Caki2 (cell line): ENCODE measurements around the gene P2RX3. TPM values are rescaled to one million over a fixed set of nuclear protein-coding genes. Genes with fewer than 3 reads are reported as not detected.
"Not testable (repeated sequence)": the region's sequence is repeated elsewhere in the genome, so short reads cannot be mapped to it uniquely, and the experiment has no call there.

ENCODE experiments used
- DNase-seq: peaks from one replicate; pipeline ENCODE4 v3.0.0-alpha.2; 2015; ENCODE audit warnings: low read depth
- in situ Hi-C: cut with HindIII; loops from 2 replicates; pipeline ENCODE4 v1.10.0; 2016; ENCODE audit warnings: low sequenced_read_pairs, low pct_unique_long_range_greater_than_20kb, mixed read lengths
- total RNA-seq: library from RNA; depleted of rRNA; stranded (reverse); fragments of >200 nt; shearing (Covaris generic); gene quantifications from 2 replicates; pipeline ENCODE4 v1.2.3, GENCODE V29; 2014; ENCODE audit warnings: low replicate concordance; rRNA removed

The P2RX3 gene
- not detected in 2 replicates for total RNA-seq

DNA sequence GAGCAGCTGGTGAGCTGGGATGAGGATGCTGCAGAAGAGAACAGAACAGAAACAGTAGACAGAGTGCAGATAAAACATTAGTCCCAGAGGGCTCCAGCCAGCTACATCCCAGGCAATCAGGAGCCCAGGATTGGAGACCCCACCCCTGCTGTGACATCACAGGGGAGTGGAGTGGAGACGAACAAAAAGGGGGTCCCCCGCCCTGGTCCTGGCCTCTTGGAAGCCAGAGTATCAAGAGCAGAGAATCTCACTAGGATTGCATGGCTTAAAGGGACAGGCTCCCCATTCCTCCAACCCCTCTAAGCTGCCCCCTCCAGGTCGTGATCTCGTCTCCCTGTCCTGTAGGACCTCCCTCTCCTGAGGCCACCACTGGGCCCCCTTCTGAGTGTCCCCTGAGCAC, at the start of gene P2RX3:
P2RX3 (plus strand) TSS at position 211 of the 400 bp plus-strand sequence. CDS start 199 bp downstream, outside the sequence.
- no peak for DNase-seq
- in situ Hi-C loops, result no loop called here

- peak; percentile 9 for DNase-seq
- in situ Hi-C loops, result no loop called here
These were observed 49.2 kb upstream of the P2RX3 start for GRCh38 chr11:57288771-57289579.

GRCh38 chr11:57290288-57290687, 47.9 kb upstream of the P2RX3 start:
- no peak for DNase-seq
- in situ Hi-C loops, result no loop called here

- peak; percentile 43 for DNase-seq
- in situ Hi-C loops, result no loop called here
These were observed 43.7 kb upstream of the P2RX3 start for GRCh38 chr11:57294225-57295131.

DNA sequence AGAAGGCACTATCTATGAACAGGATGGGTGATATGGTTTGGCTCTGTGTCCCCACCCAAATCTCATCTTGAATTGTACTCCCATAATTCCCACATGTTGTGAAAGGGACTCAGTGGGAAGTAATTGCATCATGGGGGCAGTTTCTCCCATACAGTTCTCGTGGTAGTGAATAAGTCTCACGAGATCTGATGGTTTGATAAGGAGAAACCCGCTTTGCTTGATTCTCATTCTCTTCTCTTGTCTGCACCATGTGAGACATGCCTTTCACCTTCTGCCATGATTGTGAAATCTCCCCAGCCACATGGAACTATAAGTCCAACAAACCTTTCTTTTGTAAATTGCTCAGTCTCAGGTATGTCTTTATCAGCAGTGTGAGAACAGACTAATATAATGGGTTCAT, 41.9 kb upstream of the P2RX3 start:
- DNase-seq, in situ Hi-C loops: not testable (repeated sequence)

DNA sequence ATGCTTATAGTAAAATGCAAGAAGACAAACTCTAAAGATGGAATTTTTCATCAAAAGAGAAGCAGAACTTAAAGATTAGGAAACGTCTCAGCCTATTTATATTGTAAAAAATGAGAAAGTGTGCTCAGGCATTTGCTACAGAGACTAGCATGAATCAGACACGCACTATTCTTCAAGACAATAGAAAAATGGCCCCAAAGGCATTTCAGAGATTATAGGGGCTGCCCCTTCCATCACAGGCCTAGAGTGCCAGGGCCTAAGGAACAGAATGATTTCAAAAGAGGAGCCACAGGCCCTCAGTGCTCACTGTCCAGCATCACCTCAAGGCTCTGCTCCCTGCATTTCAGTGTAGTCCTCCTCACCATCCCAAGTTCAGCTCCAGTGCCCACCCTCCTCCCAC, 40.9 kb upstream of the P2RX3 start:
- DNase-seq, result no peak
- in situ Hi-C loops, result no loop called here

DNA sequence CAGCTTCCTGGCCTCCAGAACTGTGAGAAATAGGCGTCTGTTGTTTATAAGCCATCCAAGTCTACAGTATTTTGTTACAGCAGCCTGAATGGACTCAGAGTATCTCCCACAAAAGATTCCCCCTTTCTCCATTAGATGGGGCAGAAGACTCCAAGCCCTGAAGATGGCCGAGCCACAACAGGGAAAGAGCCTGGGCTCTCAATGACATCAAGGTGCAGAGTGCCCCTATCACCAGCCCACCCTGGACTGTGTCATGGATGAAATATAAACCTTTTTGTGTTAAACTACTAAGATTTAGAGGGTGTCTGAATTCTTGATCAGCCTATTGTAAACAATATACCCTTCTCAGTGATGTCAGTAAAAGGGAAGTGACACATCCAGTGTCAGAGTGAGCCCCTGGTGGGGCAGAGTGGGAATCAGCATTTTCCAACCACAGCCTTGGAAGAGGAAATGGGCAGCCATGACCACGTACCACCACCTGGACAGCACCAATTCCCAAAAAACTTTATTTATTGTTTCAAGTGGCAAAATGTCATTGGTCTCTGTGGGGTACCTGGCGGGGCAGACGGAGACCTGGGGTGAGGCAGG, 38.9 kb upstream of the P2RX3 start:
- in situ Hi-C loops, result no loop called here
- DNase-seq, result peak; percentile 12

DNA sequence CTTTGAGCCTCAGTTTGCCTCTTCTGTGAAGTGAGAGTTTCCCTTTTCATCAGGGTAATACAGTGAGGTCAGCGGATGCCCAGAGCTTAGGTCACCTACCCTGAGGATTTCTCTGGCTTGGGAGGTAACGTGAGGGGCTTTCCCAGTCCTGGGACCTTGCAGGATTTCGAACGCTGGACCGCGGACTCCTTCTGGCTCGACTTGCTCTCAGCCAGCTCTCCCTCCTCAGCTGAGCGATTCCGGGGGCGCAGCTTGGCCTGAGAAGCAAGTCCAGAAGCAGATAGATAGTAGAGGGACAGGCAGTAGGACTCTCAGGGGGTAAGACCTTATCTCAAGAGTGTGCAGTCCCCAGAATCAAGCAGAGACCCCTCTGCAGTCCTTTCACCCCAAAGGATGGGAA, 37.4 kb upstream of the P2RX3 start:
- DNase-seq, result no peak
- in situ Hi-C loops, result no loop called here

DNA sequence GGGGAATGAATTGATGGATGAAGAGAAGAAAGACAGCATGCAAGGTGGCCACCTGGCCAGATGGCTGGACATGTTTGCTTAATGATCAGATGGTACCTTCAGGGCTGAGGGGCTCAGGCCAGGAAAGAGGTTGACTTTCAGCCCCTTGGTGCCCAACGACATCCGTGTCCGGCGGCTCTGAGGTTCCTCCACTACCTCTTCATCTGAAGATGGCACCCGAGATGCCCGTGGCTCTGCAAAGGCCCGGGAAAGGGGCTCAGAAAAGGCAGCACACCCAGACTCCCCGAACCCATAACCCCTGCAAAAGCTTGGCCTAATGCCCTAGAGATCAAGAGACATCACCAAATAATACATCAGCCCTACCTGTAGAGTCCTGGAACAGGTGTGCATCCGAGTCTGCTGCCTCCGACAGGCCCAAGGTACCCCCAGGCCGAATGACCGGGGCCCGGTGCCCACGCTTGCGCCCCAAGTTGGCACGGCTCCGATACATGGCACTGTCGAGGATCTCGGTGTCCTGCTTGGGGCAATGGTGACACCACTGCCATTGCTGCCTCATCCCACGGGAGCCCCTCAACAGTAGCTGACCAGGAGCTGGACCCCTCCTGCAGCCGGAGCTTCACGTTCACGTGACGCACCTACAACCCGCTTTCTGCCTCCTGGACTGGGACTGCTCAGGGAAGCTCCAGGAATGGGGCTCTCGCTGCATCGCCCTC, 36.3 kb upstream of the P2RX3 start:
- in situ Hi-C loops, result no loop called here
- no peak for DNase-seq

GRCh38 chr11:57302489-57302888, 35.7 kb upstream of the P2RX3 start:
- DNase-seq, result no peak
- in situ Hi-C loops, result no loop called here

DNA sequence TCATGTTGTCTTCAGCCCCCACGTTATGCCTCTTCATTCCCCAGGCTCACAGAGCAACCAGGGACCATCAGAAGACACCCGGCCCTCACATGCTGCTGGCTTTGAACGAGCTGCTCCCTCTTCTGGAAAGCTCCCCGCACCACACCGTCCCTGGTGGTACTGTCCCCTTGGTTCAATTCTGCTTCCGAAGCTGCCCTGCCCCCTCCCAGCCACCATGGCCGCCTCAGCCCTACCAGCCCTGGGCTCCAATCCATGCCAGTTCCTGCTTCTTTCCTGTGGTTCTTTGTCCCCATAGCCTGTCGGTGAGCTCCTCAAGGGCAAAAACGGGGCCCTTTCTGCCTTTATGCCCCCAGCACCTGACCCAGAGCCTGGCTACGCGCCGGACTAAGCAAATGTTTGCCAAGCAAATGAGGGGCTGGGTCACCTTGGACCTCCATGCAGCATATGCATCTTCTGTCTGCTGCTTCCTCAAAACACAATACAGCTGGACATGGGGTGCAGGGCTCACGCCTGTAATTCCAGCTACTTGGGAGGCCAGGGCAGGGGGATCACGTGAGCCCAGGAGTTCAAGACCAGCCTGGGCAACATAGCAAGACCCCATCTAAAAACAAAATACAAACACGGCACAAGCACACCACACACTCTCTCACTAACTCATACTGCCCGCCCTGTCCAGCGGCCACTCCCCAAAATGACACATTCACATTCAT, 34.7 kb upstream of the P2RX3 start:
- in situ Hi-C loops, result no loop called here
- DNase-seq, result no peak

GRCh38 chr11:57303990-57304579, 34.1 kb upstream of the P2RX3 start:
- no peak for DNase-seq
- in situ Hi-C loops, result no loop called here

DNA sequence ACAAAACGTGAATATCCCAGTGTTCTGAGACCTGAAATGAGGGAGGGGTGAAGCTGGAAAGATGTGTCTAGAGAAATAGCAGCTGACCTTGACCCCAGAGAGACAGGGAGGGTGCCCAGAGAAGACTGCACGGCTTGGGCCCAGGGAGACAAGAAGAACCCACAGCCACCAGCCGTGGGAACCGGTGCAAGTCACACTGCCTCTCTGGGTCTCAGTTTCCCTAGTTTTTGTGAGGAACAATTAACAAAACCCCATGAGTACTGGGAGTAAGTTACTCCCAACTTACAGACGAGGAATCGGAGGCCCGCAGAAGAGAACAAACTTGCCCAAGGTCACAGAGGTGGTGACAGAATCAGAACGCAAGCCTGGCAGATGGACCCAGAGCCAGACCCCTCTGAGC, 32.6 kb upstream of the P2RX3 start:
- in situ Hi-C loops, result no loop called here
- no peak for DNase-seq

DNA sequence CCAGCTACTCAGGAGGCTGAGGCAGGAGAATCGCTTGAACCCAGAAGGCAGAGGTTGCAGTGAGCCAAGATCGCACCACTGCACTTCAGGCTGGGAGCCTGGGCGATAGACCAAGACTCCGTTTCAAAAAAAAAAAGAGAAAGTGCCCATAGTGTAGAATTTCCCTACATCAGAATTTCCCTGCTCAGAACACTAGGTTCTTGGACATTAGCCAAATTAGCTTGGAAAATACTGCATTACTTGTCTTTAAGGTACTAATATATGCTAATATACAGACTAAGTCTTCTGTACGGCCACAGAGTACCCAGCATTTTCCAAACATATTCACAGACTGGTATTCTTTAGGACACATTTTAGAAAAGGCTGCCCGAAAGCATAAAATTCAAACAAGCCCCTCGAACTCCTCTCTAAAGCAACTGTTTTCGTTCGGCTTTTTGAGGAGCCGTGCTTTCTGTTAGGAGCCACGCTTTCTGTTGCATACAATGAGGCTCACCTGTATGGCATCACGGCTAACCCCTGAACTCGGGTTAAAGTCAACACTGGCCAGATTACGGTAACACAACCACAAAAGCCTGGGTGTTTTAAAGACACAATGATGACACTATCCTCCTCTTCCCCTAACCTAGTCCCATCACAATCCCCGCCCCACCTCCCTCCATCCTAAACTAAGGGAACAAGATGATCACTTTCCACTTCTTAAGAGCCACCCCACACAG, 31.8 kb upstream of the P2RX3 start:
- DNase-seq, result no peak
- in situ Hi-C loops, result no loop called here

DNA sequence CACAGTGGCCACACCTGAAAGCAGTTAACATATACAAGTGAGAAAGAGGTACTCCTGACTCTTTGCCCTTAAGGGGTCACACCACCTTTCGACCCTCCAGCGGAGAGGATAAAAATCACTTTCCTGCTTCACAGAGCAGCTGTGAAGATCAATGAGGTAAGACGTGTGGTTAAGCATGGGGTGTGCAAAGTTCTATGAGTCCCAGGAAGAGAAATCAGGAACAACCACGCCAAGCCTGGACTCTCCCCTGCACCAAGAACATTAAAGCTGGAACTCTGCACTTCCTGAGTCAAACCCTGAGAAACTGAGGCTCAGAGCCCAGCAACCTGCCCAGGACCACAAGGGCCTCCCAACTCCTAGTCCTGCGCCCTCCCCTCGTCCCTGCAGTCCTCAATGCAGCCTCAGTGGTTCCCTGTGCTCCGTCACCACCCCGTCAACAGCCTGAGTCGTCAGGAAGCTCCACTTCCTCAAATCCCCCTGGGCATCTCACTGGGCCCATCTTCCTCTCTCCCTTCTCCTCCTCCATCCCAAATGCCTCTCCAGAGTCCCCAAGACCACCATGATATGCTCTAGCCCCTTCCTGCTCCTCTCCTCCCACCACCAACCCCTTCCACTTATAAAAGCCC, 31.1 kb upstream of the P2RX3 start:
- DNase-seq, result no peak
- in situ Hi-C loops, result no loop called here

- in situ Hi-C loops, result no loop called here
- DNase-seq, result no peak
These were observed 30.4 kb upstream of the P2RX3 start for GRCh38 chr11:57307666-57308270.
